HUES64 (cell line): ENCODE data around the gene AZGP1. TPM values are rescaled to one million over a fixed set of nuclear protein-coding genes. Genes with fewer than 3 reads are reported as not detected.

Source experiments
- H3K27ac ChIP-seq: 2 replicates; pipeline ENCODE4 v1.7.0; 2013; ENCODE audit warnings: low read depth, low read length, inconsistent platforms
- H3K27me3 ChIP-seq: 2 replicates; pipeline ENCODE4 v1.6.1; 2013; ENCODE audit warnings: mild to moderate bottlenecking, low read length; ENCODE audit not compliant: insufficient read depth
- H3K36me3 ChIP-seq: 2 replicates; pipeline ENCODE4 v1.6.1; 2013; ENCODE audit warnings: mild to moderate bottlenecking, low read length; ENCODE audit not compliant: insufficient read depth
- H3K4me1 ChIP-seq: 2 replicates; pipeline ENCODE4 v1.6.1; 2013; ENCODE audit warnings: mild to moderate bottlenecking, low read length, moderate library complexity; ENCODE audit not compliant: insufficient read depth
- H3K4me3 ChIP-seq: 2 replicates; pipeline ENCODE4 v1.5.1; 2013; ENCODE audit warnings: mild to moderate bottlenecking, low read length, moderate library complexity
- H3K9ac ChIP-seq: 2 replicates; pipeline ENCODE4 v1.6.1; 2013; ENCODE audit warnings: mild to moderate bottlenecking, low read depth, low read length
- H3K9me3 ChIP-seq: 2 replicates; pipeline ENCODE4 v1.6.1; 2013; ENCODE audit warnings: low read depth, low read length; ENCODE audit not compliant: insufficient read depth
- WGBS: fragments of 150-250, 120-280 bp; methylation state at CpG from one replicate; pipeline ENCODE4 v1.1.7; 2013; ENCODE audit warnings: missing lambda C conversion rate; 5-methylcytosine and 5-hydroxymethylcytosine counted together
- polyA plus RNA-seq, 2 experiments: library from polyadenylated mRNA; stranded (reverse); fragments of 50-300 nt; gene quantifications; one replicate each; pipeline ENCODE4 v1.2.3, GENCODE V29; 2013

The AZGP1 gene
- polyA plus RNA-seq (2013, experiment 1 of 2), result not detected
- polyA plus RNA-seq (2013, experiment 2 of 2), result not detected

GRCh38 chr7:99975782-99976521 lies at the start of gene AZGP1:
TSS of gene AZGP1 (minus strand) at chr7:99976031. CDS start at chr7:99976020, 11 bp downstream.
- Histone ChIP-seq H3K27ac (no peak within 1 kb of the TSS), H3K27me3 (no peaks in the 10 kb centered on the region), H3K9me3 (no peaks in the 10 kb centered on the region), H3K36me3 (no peaks in the 10 kb centered on the region), H3K4me3 (no peak within 1 kb of the TSS), H3K9ac (no peak within 1 kb of the TSS), H3K4me1 (no peaks in the 10 kb centered on the region)
- WGBS, result 91% methylated on average over 5 of the region's 5 CpGs

GRCh38 chr7:100024020-100024619 lies 48.3 kb upstream of the AZGP1 start:
- 96% methylated on average over 12 of the region's 12 CpGs for WGBS
- Histone ChIP-seq H3K27me3 (no peaks in the 10 kb centered on the region), H3K9me3 (no peaks in the 10 kb centered on the region), H3K9ac (no peak overlapping the region), H3K4me1 (no peaks in the 10 kb centered on the region), H3K36me3 (peaks cover 61% of the 10 kb centered on the region), H3K4me3 (no peak overlapping the region), H3K27ac (no peak overlapping the region)

GRCh38 chr7:100023526-100023925 lies 47.7 kb upstream of the AZGP1 start:
- Histone ChIP-seq H3K9me3 (no peaks in the 10 kb centered on the region), H3K9ac (no peak overlapping the region), H3K27me3 (no peaks in the 10 kb centered on the region), H3K27ac (no peak overlapping the region), H3K4me1 (no peaks in the 10 kb centered on the region), H3K4me3 (no peak overlapping the region), H3K36me3 (peaks cover 63% of the 10 kb centered on the region)
- WGBS, result 97% methylated on average over 12 of the region's 12 CpGs

- H3K9me3 ChIP-seq, result no peaks in the 10 kb centered on the region
- no peak overlapping the region for H3K9ac ChIP-seq
- H3K27ac ChIP-seq, result no peak overlapping the region
- peaks cover 61% of the 10 kb centered on the region for H3K36me3 ChIP-seq
- H3K4me1 ChIP-seq, result no peaks in the 10 kb centered on the region
- H3K4me3 ChIP-seq, result no peak overlapping the region
- no peaks in the 10 kb centered on the region for H3K27me3 ChIP-seq
- 78% methylated on average over 5 of the region's 5 CpGs for WGBS
Measured at GRCh38 chr7:100022621-100023020, 46.8 kb upstream of the AZGP1 start.

GRCh38 chr7:100021297-100021696 lies 45.5 kb upstream of the AZGP1 start:
- no peak overlapping the region for H3K9ac ChIP-seq
- H3K4me3 ChIP-seq, result no peak overlapping the region
- H3K27me3 ChIP-seq, result no peaks in the 10 kb centered on the region
- 77% methylated on average over 3 of the region's 3 CpGs for WGBS
- H3K9me3 ChIP-seq, result no peaks in the 10 kb centered on the region
- H3K4me1 ChIP-seq, result peaks cover 7% of the 10 kb centered on the region; the same call in 1 of the 2 replicates
- H3K27ac ChIP-seq, result no peak overlapping the region
- H3K36me3 ChIP-seq, result peaks cover 50% of the 10 kb centered on the region

GRCh38 chr7:100019908-100020307 lies 44.1 kb upstream of the AZGP1 start:
- 92% methylated on average over 7 of the region's 7 CpGs for WGBS
- Histone ChIP-seq H3K4me1 (peaks cover 10% of the 10 kb centered on the region; the same call in 1 of the 2 replicates), H3K4me3 (no peak overlapping the region), H3K9ac (no peak overlapping the region), H3K27ac (no peak overlapping the region), H3K36me3 (peaks cover 36% of the 10 kb centered on the region), H3K9me3 (no peaks in the 10 kb centered on the region), H3K27me3 (no peaks in the 10 kb centered on the region)

- H3K27ac ChIP-seq, result no peak overlapping the region
- peaks cover 10% of the 10 kb centered on the region; the same call in 1 of the 2 replicates for H3K4me1 ChIP-seq
- WGBS, result 97% methylated on average over 5 of the region's 5 CpGs
- H3K27me3 ChIP-seq, result no peaks in the 10 kb centered on the region
- no peak overlapping the region for H3K9ac ChIP-seq
- H3K9me3 ChIP-seq, result no peaks in the 10 kb centered on the region
- H3K4me3 ChIP-seq, result no peak overlapping the region
- peaks cover 20% of the 10 kb centered on the region for H3K36me3 ChIP-seq
Measured at GRCh38 chr7:100017875-100018274, 42.0 kb upstream of the AZGP1 start.

- Histone ChIP-seq H3K36me3 (peaks cover 15% of the 10 kb centered on the region; the same call in 1 of the 2 replicates), H3K9me3 (no peaks in the 10 kb centered on the region), H3K4me3 (peak overlapping the region; percentile 94; the same call in 1 of the 2 replicates), H3K27ac (no peak overlapping the region), H3K27me3 (no peaks in the 10 kb centered on the region), H3K4me1 (peaks cover 10% of the 10 kb centered on the region; the same call in 1 of the 2 replicates), H3K9ac (no peak overlapping the region)
- WGBS, result 96% methylated on average over 11 of the region's 11 CpGs
Measured at GRCh38 chr7:100017300-100017699, 41.5 kb upstream of the AZGP1 start.

- WGBS, result 55% methylated on average over 8 of the region's 11 CpGs
- Histone ChIP-seq H3K9ac (peak overlapping the region; percentile 95), H3K4me3 (peak overlapping the region; percentile 94), H3K9me3 (no peaks in the 10 kb centered on the region), H3K27ac (peak overlapping the region; percentile 75; the same call in 1 of the 2 replicates), H3K4me1 (peaks cover 10% of the 10 kb centered on the region; the same call in 1 of the 2 replicates), H3K36me3 (peaks cover 8% of the 10 kb centered on the region; the same call in 1 of the 2 replicates), H3K27me3 (no peaks in the 10 kb centered on the region)
Measured at GRCh38 chr7:100016215-100016901, 40.5 kb upstream of the AZGP1 start.

- Histone ChIP-seq H3K9me3 (no peaks in the 10 kb centered on the region), H3K4me1 (peaks cover 10% of the 10 kb centered on the region; the same call in 1 of the 2 replicates)
- WGBS, result under 1% methylated on average over 65 of the region's 70 CpGs
Measured at GRCh38 chr7:100015232-100016214, 39.7 kb upstream of the AZGP1 start, which contains the start of gene ZKSCAN1. TSS of gene ZKSCAN1 (plus strand) at chr7:100015596. CDS start at chr7:100023507, 7,911 bp downstream.

More at GRCh38 chr7:100015232-100016214, 39.7 kb upstream of the AZGP1 start, which contains the start of gene ZKSCAN1:
- Histone ChIP-seq H3K27ac (peak within 1 kb of the TSS; percentile 75), H3K4me3 (peak within 1 kb of the TSS; percentile 94), H3K27me3 (no peaks in the 10 kb centered on the region), H3K9ac (peak within 1 kb of the TSS; percentile 95), H3K36me3 (peaks cover 8% of the 10 kb centered on the region; the same call in 1 of the 2 replicates)
